Liver (tissue), 3 donors: ENCODE results near the gene PATJ.

Experiments
- CTCF ChIP-seq: fragments of 150-350 bp; IDR thresholded peaks from 2 replicates; pipeline ENCODE4 v1.5.1; 2017; ENCODE audit warnings: improper control_type of control experiment, low read depth, low read length; ENCODE audit not compliant: missing input control
- JUND ChIP-seq, 2 donors: IDR thresholded peaks; 2 replicates each; pipeline ENCODE4 v1.6.1; 2016; ENCODE audit warnings: antibody characterized with exemption in 2 of 2
- MAX ChIP-seq: IDR thresholded peaks from 2 replicates; pipeline ENCODE4 v1.6.1; 2016; ENCODE audit warnings: antibody characterized with exemption
- SP1 ChIP-seq: IDR thresholded peaks from 2 replicates; pipeline ENCODE4 v1.6.1; 2018; ENCODE audit warnings: antibody characterized with exemption, mild to moderate bottlenecking
- donor health status: healthy.
- donor health status: healthy.

GRCh38 chr1:61816191-61816590 is 73.9 kb downstream of the PATJ start:
- TF ChIP-seq MAX (no peak), CTCF (no peak), SP1 (no peak), JUND (IDR thresholded peaks at IDR 0.05) (no peak)
